CD4-positive, alpha-beta memory T cell (primary cell): Measurements from ENCODE around the gene MYO7A. TPM values are rescaled to one million over a fixed set of nuclear protein-coding genes. Genes with fewer than 3 reads are reported as not detected.

Experiments used
- CTCF ChIA-PET: fragments of 350-600 bp; sonication (Branson Sonifier 250); formaldehyde crosslinking; loops from one replicate; lab custom pipeline; 2021; ENCODE audit warnings: inconsistent platforms; ENCODE audit not compliant: partially characterized antibody; lab: Charles Lee
- POLR2A ChIA-PET: fragments of 350-600 bp; sonication (Branson Sonifier 250); formaldehyde crosslinking; loops from one replicate; lab custom pipeline; 2021; ENCODE audit not compliant: partially characterized antibody; lab: Charles Lee
- DNase-seq, 5 donors: peaks; one replicate each; pipeline versions ENCODE4 v3.0.0 to v3.0.0-alpha.2; 2020 to 2022; ENCODE audit warnings: mixed read lengths in 1 of 5
- H3K27ac ChIP-seq: one replicate; pipeline ENCODE4 v1.7.0; 2013; ENCODE audit warnings: low read depth, low read length
- H3K27me3 ChIP-seq: 2 replicates; pipeline ENCODE4 v1.7.0; 2013; ENCODE audit warnings: mild to moderate bottlenecking, low read length, moderate library complexity; ENCODE audit not compliant: insufficient read depth
- H3K36me3 ChIP-seq: 2 replicates; pipeline ENCODE4 v1.7.0; 2013; ENCODE audit warnings: mild to moderate bottlenecking, low read length, moderate library complexity; ENCODE audit not compliant: insufficient read depth
- H3K4me1 ChIP-seq: 2 replicates; pipeline ENCODE4 v1.7.0; 2013; ENCODE audit warnings: mild to moderate bottlenecking, low read length, moderate library complexity; ENCODE audit not compliant: insufficient read depth
- H3K4me3 ChIP-seq, 2 donors: one replicate each; pipeline ENCODE4 v1.7.0; 2013; ENCODE audit warnings: low read length in 2 of 2, mild to moderate bottlenecking in 1 of 2
- H3K9me3 ChIP-seq, 2 donors: one replicate each; pipeline ENCODE4 v1.7.0; 2013; ENCODE audit warnings: low read length in 2 of 2, control low read depth in 1 of 2; ENCODE audit not compliant: control insufficient read depth in 1 of 2
- H3K27ac Mint-ChIP-seq, 7 donors: one replicate each; pipeline ENCODE4 v1.8.0; 2020 to 2021; ENCODE audit warnings: mixed read lengths in 7 of 7, mild to moderate bottlenecking in 6 of 7, inconsistent platforms in 3 of 7, moderate library complexity in 3 of 7
- H3K27me3 Mint-ChIP-seq, 2 donors: one replicate each; pipeline ENCODE4 v1.8.0; 2020 to 2021; ENCODE audit warnings: mixed read lengths in 2 of 2
- H3K36me3 Mint-ChIP-seq, 2 donors: one replicate each; pipeline ENCODE4 v1.8.0; 2020 to 2021; ENCODE audit warnings: mixed read lengths in 2 of 2, inconsistent platforms in 1 of 2, mild to moderate bottlenecking in 1 of 2
- H3K4me1 Mint-ChIP-seq, 4 donors: one replicate each; pipeline ENCODE4 v1.8.0; 2020 to 2021; ENCODE audit warnings: mixed read lengths in 4 of 4, mild to moderate bottlenecking in 1 of 4
- H3K4me3 Mint-ChIP-seq, 8 donors: one replicate each; pipeline ENCODE4 v1.8.0; 2020 to 2021; ENCODE audit warnings: mixed read lengths in 8 of 8, mild to moderate bottlenecking in 7 of 8, moderate library complexity in 6 of 8, inconsistent platforms in 3 of 8
- H3K9me3 Mint-ChIP-seq, 8 donors: one replicate each; pipeline ENCODE4 v1.8.0; 2020 to 2021; ENCODE audit warnings: mixed read lengths in 8 of 8, mild to moderate bottlenecking in 5 of 8, inconsistent platforms in 3 of 8, moderate library complexity in 1 of 8
- intact Hi-C: fragments of 100-400 bp; cut with micrococcal nuclease; formaldehyde crosslinking; loops from one replicate; pipeline ENCODE4 v1.15.1; 2023
- polyA plus RNA-seq, 2 donors: library from polyadenylated mRNA; unstranded; fragments of 300-500 nt; fragmentation: Illumina TruSeq; gene quantifications; one replicate each; pipeline ENCODE4 v1.2.3, GENCODE V29; 2021
- total RNA-seq, 2 experiments: library from RNA; stranded (reverse); gene quantifications; one replicate each; pipeline ENCODE4 v1.2.3, GENCODE V29; 2021

MYO7A gene
- total and polyA plus RNA-seq, 4 experiments from 2014 or later, result 0.20 to 0.47 (median 0.24) TPM; not detected in 1

DNA sequence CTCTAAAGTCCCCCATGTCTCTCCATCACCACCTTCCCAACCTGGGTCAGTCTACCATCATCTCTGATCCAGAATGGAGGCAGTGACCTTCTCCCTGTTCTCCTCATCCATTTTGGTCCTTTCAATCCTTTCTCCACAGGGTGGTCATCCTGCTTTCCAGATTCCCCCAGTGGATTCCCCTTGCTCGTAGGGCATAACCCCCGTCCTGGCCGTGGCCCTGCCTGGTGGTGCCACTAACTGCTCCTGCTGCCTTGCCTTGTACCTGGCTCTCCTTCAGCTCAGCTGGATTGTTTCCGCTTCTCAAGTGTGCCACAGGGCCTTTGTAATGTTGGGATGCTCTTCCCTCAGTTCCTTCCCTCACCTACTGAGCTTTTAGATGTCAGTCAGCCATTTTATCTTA, 81.6 kb downstream of the MYO7A start:
- ChIA-PET POLR2A (no interaction called here), CTCF (no interaction called here)
- no peak for DNase-seq
- Mint-ChIP-seq H3K9me3 (no peaks in the 10 kb centered on the region), H3K4me3 (no peak overlapping the region), H3K27me3 (no peaks in the 10 kb centered on the region), H3K4me1 (no peaks in the 10 kb centered on the region), H3K36me3 (no peaks in the 10 kb centered on the region), H3K27ac (no peak overlapping the region)
- Histone ChIP-seq H3K27me3 (no peaks in the 10 kb centered on the region), H3K4me1 (no peaks in the 10 kb centered on the region), H3K4me3 (no peak overlapping the region), H3K9me3 (no peaks in the 10 kb centered on the region), H3K27ac (no peak overlapping the region), H3K36me3 (no peaks in the 10 kb centered on the region)
- intact Hi-C loops, result no loop called here

DNA sequence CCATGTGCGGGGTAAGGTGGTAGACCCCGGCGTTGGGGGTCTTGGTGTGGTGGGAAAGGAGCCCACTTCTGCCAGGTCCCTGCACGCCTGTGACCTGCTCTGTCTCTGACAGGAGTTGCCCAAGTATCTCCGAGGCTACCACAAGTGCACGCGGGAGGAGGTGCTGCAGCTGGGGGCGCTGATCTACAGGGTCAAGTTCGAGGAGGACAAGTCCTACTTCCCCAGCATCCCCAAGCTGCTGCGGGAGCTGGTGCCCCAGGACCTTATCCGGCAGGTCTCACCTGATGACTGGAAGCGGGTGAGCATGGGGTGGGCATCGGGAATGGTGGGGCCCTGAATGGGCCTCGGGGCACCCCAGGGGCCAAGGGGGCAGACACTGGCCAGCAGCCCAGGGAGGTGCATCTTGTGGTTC, 83.0 kb downstream of the MYO7A start:
- Mint-ChIP-seq H3K9me3 (no peaks in the 10 kb centered on the region), H3K4me3 (no peak overlapping the region), H3K36me3 (no peaks in the 10 kb centered on the region), H3K4me1 (no peaks in the 10 kb centered on the region), H3K27me3 (no peaks in the 10 kb centered on the region), H3K27ac (no peak overlapping the region)
- H3K27me3 ChIP-seq, result no peaks in the 10 kb centered on the region
- no peaks in the 10 kb centered on the region for H3K4me1 ChIP-seq
- ChIA-PET CTCF (no interaction called here), POLR2A (no interaction called here)
- DNase-seq, result no peak
- no peaks in the 10 kb centered on the region for H3K36me3 ChIP-seq
- H3K4me3 ChIP-seq, result no peak overlapping the region
- no peaks in the 10 kb centered on the region for H3K9me3 ChIP-seq
- intact Hi-C loops, result no loop called here
- H3K27ac ChIP-seq, result no peak overlapping the region

DNA sequence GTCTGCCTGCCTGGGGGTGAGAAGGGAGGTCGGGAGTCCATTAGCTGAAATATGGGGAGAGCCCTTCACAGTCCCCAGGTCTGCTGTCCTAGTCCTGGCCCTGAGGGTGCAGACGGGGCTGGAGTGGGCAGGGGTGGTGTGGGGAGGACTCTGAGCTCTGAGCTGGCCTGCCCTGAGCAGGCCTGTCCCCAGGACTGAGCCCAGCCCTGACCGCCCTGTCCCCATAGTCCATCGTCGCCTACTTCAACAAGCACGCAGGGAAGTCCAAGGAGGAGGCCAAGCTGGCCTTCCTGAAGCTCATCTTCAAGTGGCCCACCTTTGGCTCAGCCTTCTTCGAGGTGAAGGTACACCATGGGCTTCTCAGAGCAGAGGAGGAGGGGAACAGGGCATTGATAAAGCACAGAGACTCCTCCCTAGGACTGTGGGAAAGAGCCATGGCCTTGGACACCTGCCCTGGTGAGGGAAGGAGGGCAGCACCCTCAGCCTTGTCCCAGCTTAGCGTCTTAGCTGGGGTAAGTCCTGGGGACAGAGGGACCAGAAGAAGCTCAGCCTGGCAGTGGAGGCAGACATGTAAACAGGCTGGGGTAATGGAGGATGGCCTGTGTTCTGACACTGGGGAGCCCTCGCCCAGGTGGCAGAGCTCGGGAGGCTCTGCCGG, 83.7 kb downstream of the MYO7A start:
- H3K9me3 ChIP-seq, result no peaks in the 10 kb centered on the region
- H3K36me3 Mint-ChIP-seq, result no peaks in the 10 kb centered on the region
- H3K27me3 ChIP-seq, result no peaks in the 10 kb centered on the region
- no peaks in the 10 kb centered on the region for H3K27me3 Mint-ChIP-seq
- H3K4me3 Mint-ChIP-seq, result no peak overlapping the region
- H3K27ac Mint-ChIP-seq, result no peak overlapping the region
- H3K4me3 ChIP-seq, result no peak overlapping the region
- no peak for DNase-seq
- CTCF ChIA-PET, result no interaction called here
- no peaks in the 10 kb centered on the region for H3K4me1 Mint-ChIP-seq
- intact Hi-C loops, result no loop called here
- H3K4me1 ChIP-seq, result no peaks in the 10 kb centered on the region
- POLR2A ChIA-PET, result no interaction called here
- H3K36me3 ChIP-seq, result no peaks in the 10 kb centered on the region
- no peaks in the 10 kb centered on the region for H3K9me3 Mint-ChIP-seq
- no peak overlapping the region for H3K27ac ChIP-seq

DNA sequence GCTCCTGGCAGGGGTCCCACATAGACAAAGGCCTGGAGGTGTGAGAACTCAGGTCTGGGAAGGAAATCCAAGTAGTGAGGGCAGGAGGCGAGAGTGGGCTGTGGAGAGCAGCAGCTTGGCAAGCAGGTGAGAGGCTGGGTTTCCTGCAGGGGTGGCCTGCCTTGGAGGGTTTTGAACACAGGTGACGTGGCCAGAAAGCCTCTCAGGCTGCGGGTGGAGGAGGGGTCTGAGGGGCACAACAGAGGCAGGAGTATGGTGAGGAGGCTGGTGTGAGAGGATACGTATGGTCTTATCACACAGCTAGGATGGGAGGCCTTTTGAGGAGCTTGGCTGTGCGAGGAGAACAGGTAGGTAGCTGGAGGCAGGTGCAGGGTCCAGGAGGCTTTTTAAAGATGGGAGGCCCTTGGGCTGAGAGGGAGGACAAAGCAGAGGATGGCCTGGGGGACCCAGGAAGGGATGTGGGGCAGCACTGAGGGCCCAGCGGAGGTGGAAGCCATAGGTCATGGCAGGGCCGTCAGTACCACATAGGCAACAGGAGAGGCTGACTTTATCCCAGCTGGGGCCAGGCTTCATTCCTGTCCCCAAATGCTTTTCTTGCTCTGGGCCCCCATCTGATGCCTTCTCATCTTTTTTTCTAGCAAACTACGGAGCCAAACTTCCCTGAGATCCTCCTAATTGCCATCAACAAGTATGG, 84.4 kb downstream of the MYO7A start:
- no peak overlapping the region for H3K27ac Mint-ChIP-seq
- H3K27me3 Mint-ChIP-seq, result no peaks in the 10 kb centered on the region
- no peaks in the 10 kb centered on the region for H3K4me1 ChIP-seq
- CTCF ChIA-PET, result no interaction called here
- no peaks in the 10 kb centered on the region for H3K36me3 ChIP-seq
- no peak overlapping the region for H3K27ac ChIP-seq
- no peaks in the 10 kb centered on the region for H3K4me1 Mint-ChIP-seq
- POLR2A ChIA-PET, result no interaction called here
- H3K9me3 ChIP-seq, result no peaks in the 10 kb centered on the region
- H3K9me3 Mint-ChIP-seq, result no peaks in the 10 kb centered on the region
- H3K4me3 ChIP-seq, result no peak overlapping the region
- no peaks in the 10 kb centered on the region for H3K36me3 Mint-ChIP-seq
- DNase-seq, result no peak
- no peaks in the 10 kb centered on the region for H3K27me3 ChIP-seq
- no peak overlapping the region for H3K4me3 Mint-ChIP-seq
- intact Hi-C loops, result no loop called here

DNA sequence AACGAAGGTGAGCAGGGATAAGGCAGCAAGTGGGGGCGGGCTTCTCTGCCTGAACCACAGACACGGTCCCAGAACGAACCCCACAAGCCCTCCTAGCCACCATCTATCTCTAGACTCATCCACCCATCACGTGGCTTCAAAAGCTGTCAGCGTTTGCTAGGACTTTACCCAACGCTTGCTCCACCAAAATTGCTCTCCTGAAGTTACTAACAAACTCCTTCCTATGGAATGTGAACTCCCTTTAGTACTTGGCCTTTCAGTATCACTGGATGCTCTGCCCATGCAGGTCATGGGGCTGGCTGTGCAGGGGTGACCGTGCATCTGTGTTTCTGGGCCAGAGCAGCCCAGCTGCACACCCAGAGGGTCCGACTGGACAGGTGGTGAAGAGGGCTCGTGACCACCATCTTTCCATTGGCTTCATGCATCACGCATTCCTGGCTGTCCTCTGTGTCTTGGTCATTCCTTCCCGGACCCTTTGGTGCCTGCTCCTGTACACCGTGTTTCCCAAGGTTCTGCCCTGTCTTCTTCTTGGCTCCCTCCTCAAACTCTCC, 85.1 kb downstream of the MYO7A start:
- ChIA-PET POLR2A (no interaction called here), CTCF (no interaction called here)
- Histone ChIP-seq H3K4me1 (no peaks in the 10 kb centered on the region), H3K27me3 (no peaks in the 10 kb centered on the region), H3K36me3 (no peaks in the 10 kb centered on the region), H3K9me3 (no peaks in the 10 kb centered on the region), H3K27ac (no peak overlapping the region), H3K4me3 (no peak overlapping the region)
- intact Hi-C loops, result no loop called here
- Mint-ChIP-seq H3K9me3 (no peaks in the 10 kb centered on the region), H3K4me3 (no peak overlapping the region), H3K27me3 (no peaks in the 10 kb centered on the region), H3K4me1 (no peaks in the 10 kb centered on the region), H3K27ac (no peak overlapping the region), H3K36me3 (no peaks in the 10 kb centered on the region)
- no peak for DNase-seq

DNA sequence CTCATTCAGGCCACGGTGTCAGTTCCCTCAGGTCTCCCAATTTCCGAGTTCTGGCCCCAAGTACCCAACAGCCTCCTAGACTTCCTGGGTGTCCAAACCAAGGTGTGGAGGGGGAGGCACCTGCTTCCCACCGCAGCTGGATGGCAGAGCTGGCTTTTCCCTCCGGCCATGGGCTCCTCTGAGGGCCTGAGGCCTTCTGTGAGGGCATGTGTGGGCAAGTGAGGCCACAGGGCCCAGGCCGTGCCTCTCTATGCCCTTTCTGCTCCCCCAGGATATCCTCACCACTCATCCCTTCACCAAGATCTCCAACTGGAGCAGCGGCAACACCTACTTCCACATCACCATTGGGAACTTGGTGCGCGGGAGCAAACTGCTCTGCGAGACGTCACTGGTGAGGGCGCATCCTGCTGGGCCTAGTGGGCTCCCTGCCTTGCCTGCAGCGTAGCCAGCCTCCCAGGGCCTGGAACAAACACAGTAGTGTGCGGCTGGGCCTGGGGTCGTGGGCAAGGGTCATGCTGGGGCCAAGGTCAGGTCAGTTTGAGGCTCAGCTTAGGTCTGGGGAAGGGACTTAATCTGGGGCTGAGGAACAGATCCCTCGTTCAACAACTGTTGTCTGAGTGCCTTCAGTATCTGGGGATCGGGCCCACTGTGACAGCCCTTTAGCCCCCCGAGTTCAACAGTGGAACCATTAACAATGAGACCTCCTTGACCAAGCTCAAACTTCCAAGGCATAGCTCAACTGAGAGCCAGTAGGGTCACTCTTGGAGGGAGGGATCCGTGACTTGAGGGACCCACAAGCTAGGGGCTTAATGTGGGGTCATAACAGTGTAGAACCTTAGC, 85.8 kb downstream of the MYO7A start:
- H3K4me3 Mint-ChIP-seq, result no peak overlapping the region
- intact Hi-C loops, result no loop called here
- H3K4me1 ChIP-seq, result no peaks in the 10 kb centered on the region
- no peaks in the 10 kb centered on the region for H3K27me3 Mint-ChIP-seq
- CTCF ChIA-PET, result no interaction called here
- no peak overlapping the region for H3K27ac ChIP-seq
- no peak overlapping the region for H3K4me3 ChIP-seq
- H3K9me3 Mint-ChIP-seq, result peaks cover 0 to 2% (median 0%) of the 10 kb centered on the region in 8 donors
- H3K9me3 ChIP-seq, result no peaks in the 10 kb centered on the region
- H3K36me3 Mint-ChIP-seq, result no peaks in the 10 kb centered on the region
- POLR2A ChIA-PET, result no interaction called here
- H3K27me3 ChIP-seq, result no peaks in the 10 kb centered on the region
- H3K36me3 ChIP-seq, result no peaks in the 10 kb centered on the region
- no peak overlapping the region for H3K27ac Mint-ChIP-seq
- H3K4me1 Mint-ChIP-seq, result no peaks in the 10 kb centered on the region
- no peak for DNase-seq

DNA sequence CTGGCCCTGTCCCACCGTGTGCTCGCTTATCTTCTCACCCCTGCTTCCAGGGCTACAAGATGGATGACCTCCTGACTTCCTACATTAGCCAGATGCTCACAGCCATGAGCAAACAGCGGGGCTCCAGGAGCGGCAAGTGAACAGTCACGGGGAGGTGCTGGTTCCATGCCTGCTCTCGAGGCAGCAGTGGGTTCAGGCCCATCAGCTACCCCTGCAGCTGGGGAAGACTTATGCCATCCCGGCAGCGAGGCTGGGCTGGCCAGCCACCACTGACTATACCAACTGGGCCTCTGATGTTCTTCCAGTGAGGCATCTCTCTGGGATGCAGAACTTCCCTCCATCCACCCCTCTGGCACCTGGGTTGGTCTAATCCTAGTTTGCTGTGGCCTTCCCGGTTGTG, 86.5 kb downstream of the MYO7A start:
- ChIA-PET CTCF (no interaction called here), POLR2A (no interaction called here)
- Mint-ChIP-seq H3K27me3 (peaks cover 0 to under 1% of the 10 kb centered on the region in 2 donors), H3K36me3 (no peaks in the 10 kb centered on the region), H3K4me3 (no peak overlapping the region), H3K9me3 (peaks cover 0 to 8% (median 0%) of the 10 kb centered on the region in 8 donors), H3K27ac (no peak overlapping the region), H3K4me1 (no peaks in the 10 kb centered on the region)
- Histone ChIP-seq H3K27ac (no peak overlapping the region), H3K9me3 (no peaks in the 10 kb centered on the region), H3K4me1 (no peaks in the 10 kb centered on the region), H3K27me3 (no peaks in the 10 kb centered on the region), H3K4me3 (no peak overlapping the region), H3K36me3 (no peaks in the 10 kb centered on the region)
- no peak for DNase-seq
- intact Hi-C loops, result no loop called here
